Measurements from ENCODE around the gene PPM1K. TPM values are rescaled to one million over a fixed set of nuclear protein-coding genes. Genes with fewer than 3 reads are reported as not detected.

PPM1K gene
- total and polyA plus RNA-seq, 9 of the 15 experiments (the other 6 are each of a cell fraction or from before 2014, with no cell fraction given): 8.2 to 18.0 (median 10.5) TPM

DNA sequence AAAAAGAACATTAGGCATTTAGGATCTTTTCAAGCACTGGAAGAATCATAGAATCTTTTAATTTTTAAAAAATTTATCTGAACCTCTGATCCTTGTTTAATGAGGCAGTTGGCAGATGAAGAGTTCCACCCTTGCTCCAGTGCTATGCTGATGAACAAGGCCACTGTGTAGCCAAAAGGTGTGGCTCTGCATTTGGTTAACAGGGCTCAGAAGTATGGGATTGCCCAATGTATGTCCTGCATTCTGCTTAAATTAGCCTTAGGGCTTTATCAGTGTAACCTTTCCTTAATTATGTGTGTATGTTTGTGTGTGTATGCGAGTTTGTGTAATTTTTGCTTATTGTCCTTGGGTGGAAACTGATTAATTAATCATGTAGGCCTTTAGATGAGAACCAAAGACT, 43.3 kb upstream of the PPM1K start (continued):
- TF ChIP-seq, protein P1, sequence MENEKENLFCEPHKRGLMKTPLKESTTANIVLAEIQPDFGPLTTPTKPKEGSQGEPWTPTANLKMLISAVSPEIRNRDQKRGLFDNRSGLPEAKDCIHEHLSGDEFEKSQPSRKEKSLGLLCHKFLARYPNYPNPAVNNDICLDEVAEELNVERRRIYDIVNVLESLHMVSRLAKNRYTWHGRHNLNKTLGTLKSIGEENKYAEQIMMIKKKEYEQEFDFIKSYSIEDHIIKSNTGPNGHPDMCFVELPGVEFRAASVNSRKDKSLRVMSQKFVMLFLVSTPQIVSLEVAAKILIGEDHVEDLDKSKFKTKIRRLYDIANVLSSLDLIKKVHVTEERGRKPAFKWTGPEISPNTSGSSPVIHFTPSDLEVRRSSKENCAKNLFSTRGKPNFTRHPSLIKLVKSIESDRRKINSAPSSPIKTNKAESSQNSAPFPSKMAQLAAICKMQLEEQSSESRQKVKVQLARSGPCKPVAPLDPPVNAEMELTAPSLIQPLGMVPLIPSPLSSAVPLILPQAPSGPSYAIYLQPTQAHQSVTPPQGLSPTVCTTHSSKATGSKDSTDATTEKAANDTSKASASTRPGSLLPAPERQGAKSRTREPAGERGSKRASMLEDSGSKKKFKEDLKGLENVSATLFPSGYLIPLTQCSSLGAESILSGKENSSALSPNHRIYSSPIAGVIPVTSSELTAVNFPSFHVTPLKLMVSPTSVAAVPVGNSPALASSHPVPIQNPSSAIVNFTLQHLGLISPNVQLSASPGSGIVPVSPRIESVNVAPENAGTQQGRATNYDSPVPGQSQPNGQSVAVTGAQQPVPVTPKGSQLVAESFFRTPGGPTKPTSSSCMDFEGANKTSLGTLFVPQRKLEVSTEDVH (IDR thresholded peaks at IDR 0.05; ENCODE audit: low read depth, partially characterized antibody): no peak
- TF ChIP-seq HLTF (IDR thresholded peaks at IDR 0.05) (no peak), EWSR1 (IDR thresholded peaks at IDR 0.05; ENCODE audit: borderline replicate concordance, low read depth, partially characterized antibody) (no peak), ARID1B (IDR thresholded peaks at IDR 0.05) (no peak), ZNF282 (CRISPR knock-in tag; IDR thresholded peaks at IDR 0.05) (no peak), NEUROD1 (IDR thresholded peaks at IDR 0.05; ENCODE audit: borderline replicate concordance, low read depth, low read length, partially characterized antibody) (no peak), TARDBP (IDR thresholded peaks at IDR 0.05) (no peak), NFATC3 (IDR thresholded peaks at IDR 0.05) (no peak), ZNF232 (CRISPR knock-in tag; IDR thresholded peaks at IDR 0.05) (no peak), SNIP1 (IDR thresholded peaks at IDR 0.05; ENCODE audit: low read depth) (no peak), RBBP5 (IDR thresholded peaks at IDR 0.05; ENCODE audit: borderline replicate concordance, insufficient read depth, low read length, poor library complexity, severe bottlenecking) (no peak)
